ENCODE measurements around the gene IFT43. TPM values are rescaled to one million over a fixed set of nuclear protein-coding genes. Genes with fewer than 3 reads are reported as not detected.
A peak's percentile ranks its signal among the peaks of the same experiment; 100 is the strongest.

Gene IFT43
- polyA plus RNA-seq, 1 of the 3 experiments (the other 2 are of a cell fraction), result 78.8 TPM

DNA sequence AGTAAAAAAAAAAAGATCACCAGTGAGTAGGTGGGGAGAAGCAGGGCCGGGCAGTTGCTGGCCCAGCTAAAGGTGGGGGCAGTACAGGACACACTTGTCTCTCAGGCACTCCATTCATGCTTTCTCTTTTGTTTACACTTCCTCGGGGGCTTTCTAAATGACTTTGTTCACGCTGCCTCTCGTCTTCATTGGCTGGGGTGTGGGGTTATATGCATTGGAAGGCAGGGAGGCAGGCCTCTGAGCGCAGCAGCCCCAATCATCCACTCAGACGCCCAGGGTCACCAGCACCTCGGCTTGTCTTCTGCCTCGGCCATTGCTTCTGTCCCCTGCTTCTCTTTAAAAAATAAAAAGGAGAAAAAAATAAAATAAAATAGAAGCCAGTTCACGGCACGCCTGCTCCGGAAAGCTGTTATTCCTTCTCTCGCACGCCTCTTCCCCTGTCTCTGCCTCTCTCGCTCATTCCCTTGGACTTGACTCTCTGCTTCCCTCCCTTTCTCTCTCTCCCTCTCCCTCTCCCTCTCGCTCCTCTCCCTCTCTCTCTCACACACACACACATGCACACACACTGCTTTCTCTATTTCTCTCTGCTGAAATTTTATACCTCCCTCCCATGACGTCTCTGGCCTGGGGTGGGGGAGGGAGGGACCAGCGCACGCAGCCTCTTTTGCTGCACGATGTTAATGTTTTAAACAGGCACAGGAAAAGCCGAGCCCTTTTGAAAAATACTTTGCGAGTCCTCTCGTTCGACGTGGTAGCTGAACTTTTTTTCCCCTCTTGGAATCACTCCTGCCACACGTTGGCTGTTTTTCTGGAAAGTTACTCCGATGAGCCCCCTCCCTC is 3.9 kb upstream of the IFT43 start, which contains the start of gene TGFB3 (continued):
- TF ChIP-seq CTCF (IDR thresholded peaks at IDR 0.05), result no peak
- no peak for TF ChIP-seq CHD2 (IDR thresholded peaks at IDR 0.05; ENCODE audit: low read length, partially characterized antibody)
- TF ChIP-seq FOXM1 (IDR thresholded peaks at IDR 0.05; ENCODE audit: low read depth), result no peak
- TF ChIP-seq FOXJ3 (CRISPR knock-in tag; IDR thresholded peaks at IDR 0.05), result no peak
- no peak for TF ChIP-seq MEF2A (IDR thresholded peaks at IDR 0.05; ENCODE audit: borderline replicate concordance, low read depth)
- peak; percentile 50; the same call in 1 of the 2 replicates for TF ChIP-seq TCF12 (IDR thresholded peaks at IDR 0.05)
- peak; percentile 48; the same call in 1 of the 2 replicates for TF ChIP-seq POLR2AphosphoS5 (IDR thresholded peaks at IDR 0.05; ENCODE audit: low read depth, low read length)
- TF ChIP-seq FOSL2 (IDR thresholded peaks at IDR 0.05; ENCODE audit: borderline replicate concordance, low read depth), result no peak
- TF ChIP-seq TEAD4 (IDR thresholded peaks at IDR 0.05; ENCODE audit: borderline replicate concordance, insufficient read depth), result no peak
- peak; percentile 66; the same call in 1 of the 2 replicates for TF ChIP-seq SIN3A (IDR thresholded peaks at IDR 0.05; ENCODE audit: borderline replicate concordance, low read depth, low read length)
- no peak; a peak in 1 of 4 replicates for TF ChIP-seq EP300 (IDR thresholded peaks at IDR 0.05; ENCODE audit: borderline replicate concordance in 1 of 2, low read depth in 1 of 2, low read length in 1 of 2)
- TF ChIP-seq USF1 (IDR thresholded peaks at IDR 0.05; ENCODE audit: borderline replicate concordance, low read depth), result no peak

GRCh38 chr14:75982266-75983018 is 3.1 kb upstream of the IFT43 start:
- no peaks in the 10 kb centered on the region for H3K9me2 ChIP-seq
- peaks cover 8% of the 10 kb centered on the region for H3F3A ChIP-seq (replicated peaks; ENCODE audit: insufficient read depth)
- no peaks in the 10 kb centered on the region for H4K20me1 ChIP-seq (ENCODE audit: insufficient read depth)
- WGBS (ENCODE audit: low lambda C conversion rate), result 2% methylated on average over 23 of the region's 77 CpGs
- H3K27me3 ChIP-seq (ENCODE audit: insufficient read depth), result no peaks in the 10 kb centered on the region
- H3K9me3 ChIP-seq, result no peaks in the 10 kb centered on the region
- ChIA-PET CTCF (interaction anchor here (0.6 to 19.6 kb wide), 58 partner anchors 8 to 774 kb away, joined by 3 to 550 read pairs (median 4); no protein-coding TSS in a partner anchor), POLR2A (interaction anchor here (0.8 to 1.0 kb wide), 2 partner anchors 76 to 273 kb away, joined by 5 to 6 read pairs; no protein-coding TSS in a partner anchor)
- H3K79me2 ChIP-seq (ENCODE audit: insufficient read depth), result peaks cover 16% of the 10 kb centered on the region
- peak overlapping the region; percentile 75 to 95 for H3K4me3 ChIP-seq (ENCODE audit: low read depth in 2 of 2, low read length in 1 of 2)
- peak overlapping the region; percentile 98 for H3K4me2 ChIP-seq
- H3K36me3 ChIP-seq (replicated peaks in 1 of 2; ENCODE audit: control insufficient read depth in 1 of 2, insufficient read depth in 2 of 2, low read length in 1 of 2), result no peaks in the 10 kb centered on the region
- peak overlapping the region; percentile 95 for H2AFZ ChIP-seq (ENCODE audit: low read depth)
- H3K9ac ChIP-seq, result peak overlapping the region; percentile 79
- DNase-seq, result peak; percentile 90
- peaks cover 18 to 53% of the 10 kb centered on the region in 2 experiments for H3K4me1 ChIP-seq (ENCODE audit: control insufficient read depth in 1 of 2, insufficient read depth in 2 of 2, low read depth in 1 of 2, low read length in 1 of 2)
- peak overlapping the region; percentile 64 to 86 for H3K27ac ChIP-seq (ENCODE audit: low read depth in 2 of 2, low read length in 1 of 2)
- TF ChIP-seq RAD21 (IDR thresholded peaks at IDR 0.05; ENCODE audit: low read length) (peak; percentile 81), RXRA (IDR thresholded peaks at IDR 0.05; ENCODE audit: borderline replicate concordance, low read depth) (no peak), TCF12 (IDR thresholded peaks at IDR 0.05) (no peak), POLR2AphosphoS5 (IDR thresholded peaks at IDR 0.05; ENCODE audit: low read depth, low read length) (no peak), FOSL2 (IDR thresholded peaks at IDR 0.05; ENCODE audit: borderline replicate concordance, low read depth) (no peak), MXI1 (IDR thresholded peaks at IDR 0.05; ENCODE audit: low read depth, low read length) (no peak), GABPA (IDR thresholded peaks at IDR 0.05; ENCODE audit: low read depth) (no peak), CTCF (IDR thresholded peaks at IDR 0.05) (peak; percentile 57), NRF1 (IDR thresholded peaks at IDR 0.05; ENCODE audit: low read depth, low read length) (no peak), FOXJ3 (CRISPR knock-in tag; IDR thresholded peaks at IDR 0.05) (no peak)
- TF ChIP-seq, protein P1, sequence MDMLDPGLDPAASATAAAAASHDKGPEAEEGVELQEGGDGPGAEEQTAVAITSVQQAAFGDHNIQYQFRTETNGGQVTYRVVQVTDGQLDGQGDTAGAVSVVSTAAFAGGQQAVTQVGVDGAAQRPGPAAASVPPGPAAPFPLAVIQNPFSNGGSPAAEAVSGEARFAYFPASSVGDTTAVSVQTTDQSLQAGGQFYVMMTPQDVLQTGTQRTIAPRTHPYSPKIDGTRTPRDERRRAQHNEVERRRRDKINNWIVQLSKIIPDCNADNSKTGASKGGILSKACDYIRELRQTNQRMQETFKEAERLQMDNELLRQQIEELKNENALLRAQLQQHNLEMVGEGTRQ (IDR thresholded peaks at IDR 0.05; ENCODE audit: borderline replicate concordance, low read depth, low read length), result no peak
- TF ChIP-seq, protein P2, sequence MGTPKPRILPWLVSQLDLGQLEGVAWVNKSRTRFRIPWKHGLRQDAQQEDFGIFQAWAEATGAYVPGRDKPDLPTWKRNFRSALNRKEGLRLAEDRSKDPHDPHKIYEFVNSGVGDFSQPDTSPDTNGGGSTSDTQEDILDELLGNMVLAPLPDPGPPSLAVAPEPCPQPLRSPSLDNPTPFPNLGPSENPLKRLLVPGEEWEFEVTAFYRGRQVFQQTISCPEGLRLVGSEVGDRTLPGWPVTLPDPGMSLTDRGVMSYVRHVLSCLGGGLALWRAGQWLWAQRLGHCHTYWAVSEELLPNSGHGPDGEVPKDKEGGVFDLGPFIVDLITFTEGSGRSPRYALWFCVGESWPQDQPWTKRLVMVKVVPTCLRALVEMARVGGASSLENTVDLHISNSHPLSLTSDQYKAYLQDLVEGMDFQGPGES (IDR thresholded peaks at IDR 0.05; ENCODE audit: low read depth, low read length), result no peak
- TF ChIP-seq, protein P3, sequence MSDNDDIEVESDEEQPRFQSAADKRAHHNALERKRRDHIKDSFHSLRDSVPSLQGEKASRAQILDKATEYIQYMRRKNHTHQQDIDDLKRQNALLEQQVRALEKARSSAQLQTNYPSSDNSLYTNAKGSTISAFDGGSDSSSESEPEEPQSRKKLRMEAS (IDR thresholded peaks at IDR 0.05; ENCODE audit: low read depth), result no peak

Measured in SK-N-SH (cell line).